Activated CD8-positive, alpha-beta memory T cell treated with anti-CD3 and anti-CD28 coated beads, Interleukin-2, amount 10 ng/mL, durations not matched to agents 7 days and 5 days (primary cell): ENCODE data around the gene RAB28. TPM values are rescaled to one million over a fixed set of nuclear protein-coding genes. Genes with fewer than 3 reads are reported as not detected.

Source experiments
- ATAC-seq: fragments of 150-1000 bp; cut with Tn5 transposase; one replicate; pipeline ENCODE4 v1.10.0; 2021; ENCODE audit warnings: moderate library complexity
- CTCF ChIA-PET: fragments of 350-600 bp; sonication (Branson Sonifier 250); formaldehyde crosslinking; loops from one replicate; lab custom pipeline; 2021; ENCODE audit warnings: antibody characterized with exemption; lab: Charles Lee
- DNase-seq: peaks from one replicate; pipeline ENCODE4 v3.0.0-alpha.2; 2020
- H3K27ac Mint-ChIP-seq: one replicate; pipeline ENCODE4 v1.8.0; 2021; ENCODE audit warnings: mild to moderate bottlenecking, mixed read lengths
- H3K27me3 Mint-ChIP-seq: one replicate; pipeline ENCODE4 v1.8.0; 2021; ENCODE audit warnings: mixed read lengths
- H3K36me3 Mint-ChIP-seq: one replicate; pipeline ENCODE4 v1.8.0; 2021; ENCODE audit warnings: mild to moderate bottlenecking, mixed read lengths
- H3K4me1 Mint-ChIP-seq: one replicate; pipeline ENCODE4 v1.8.0; 2021; ENCODE audit warnings: mixed read lengths
- H3K4me3 Mint-ChIP-seq: one replicate; pipeline ENCODE4 v1.8.0; 2021; ENCODE audit warnings: mild to moderate bottlenecking, moderate library complexity, mixed read lengths
- H3K9me3 Mint-ChIP-seq: one replicate; pipeline ENCODE4 v1.8.0; 2022; ENCODE audit warnings: low read depth, mixed read lengths
- total RNA-seq, 2 experiments: library from RNA; stranded (reverse); gene quantifications; one replicate each; pipeline ENCODE4 v1.2.3, GENCODE V29; 2021

Gene RAB28
- total RNA-seq, 2 experiments from 2014 or later, result 13.7 to 19.0 TPM

DNA sequence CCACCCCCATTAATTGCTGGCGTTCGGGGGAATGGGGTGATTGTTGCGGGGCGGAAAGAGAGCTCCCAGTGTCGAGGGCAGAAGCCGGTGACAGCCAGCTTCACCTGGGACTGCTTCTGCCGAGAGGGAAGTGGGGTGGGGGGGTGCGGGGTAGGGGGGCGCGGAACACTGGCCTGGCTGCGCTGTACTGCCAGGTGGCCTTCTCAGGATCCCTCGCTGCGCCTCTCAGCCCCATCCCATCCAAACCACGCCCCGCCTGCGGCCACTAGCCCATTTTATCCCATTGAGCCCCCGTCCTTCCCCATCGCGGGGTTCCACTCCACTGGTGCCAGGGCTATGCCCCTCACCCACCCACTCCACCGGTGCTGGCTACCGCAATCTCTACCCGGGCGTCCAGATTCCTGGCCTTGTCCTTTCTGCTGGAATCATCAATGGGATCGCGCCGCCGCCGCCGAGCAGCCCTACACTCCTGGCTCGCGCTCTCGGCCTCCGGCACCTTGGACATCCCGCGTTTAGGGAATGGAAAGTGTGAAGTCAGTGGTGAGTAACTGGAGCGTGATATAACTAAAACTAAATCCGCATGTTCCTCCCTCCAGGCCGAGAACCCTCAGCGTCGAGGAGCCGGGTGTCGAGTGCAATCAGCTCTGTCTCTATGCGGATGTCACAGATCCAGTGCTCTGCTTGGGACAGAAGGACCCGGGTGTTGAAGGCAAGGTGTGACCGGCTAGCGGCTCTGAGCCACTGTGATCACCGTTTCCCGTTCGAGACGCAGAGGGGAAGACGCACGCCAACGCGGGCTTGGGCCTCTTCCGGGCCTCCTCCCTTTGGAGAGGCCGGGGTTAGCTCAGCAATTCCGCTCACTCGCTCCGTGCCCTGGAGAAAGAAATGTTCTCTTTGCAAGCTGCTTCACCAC is 39.7 kb upstream of the RAB28 start:
- ATAC-seq (no peak), DNase-seq (no peak)
- Mint-ChIP-seq H3K4me1 (peaks cover 12% of the 10 kb centered on the region), H3K9me3 (peaks cover 2% of the 10 kb centered on the region), H3K27ac (no peak overlapping the region), H3K4me3 (no peak overlapping the region), H3K36me3 (peaks cover 6% of the 10 kb centered on the region), H3K27me3 (peaks cover 87% of the 10 kb centered on the region)
- CTCF ChIA-PET, result no interaction called here

DNA sequence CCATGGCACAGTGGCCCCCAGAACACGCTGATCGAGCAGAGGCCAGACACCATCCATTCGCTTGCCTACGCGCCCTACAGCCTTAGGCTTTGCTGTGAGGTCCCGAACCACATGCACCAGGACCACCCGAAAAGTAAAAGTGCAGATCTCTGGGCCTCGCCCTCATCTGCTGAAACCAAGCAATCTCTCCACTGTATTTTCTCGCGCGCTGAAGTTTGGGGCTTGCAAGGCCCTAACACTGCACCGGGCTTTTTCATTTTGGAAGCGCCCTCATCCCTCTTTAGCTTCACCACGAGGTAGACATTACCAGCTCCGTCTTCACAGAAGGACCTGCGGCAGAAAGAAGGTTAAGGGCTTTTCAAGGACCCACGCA is 39.0 kb upstream of the RAB28 start:
- ATAC-seq (no peak), DNase-seq (no peak)
- peaks cover 5% of the 10 kb centered on the region for H3K4me1 Mint-ChIP-seq
- peaks cover 2% of the 10 kb centered on the region for H3K9me3 Mint-ChIP-seq
- no peak overlapping the region for H3K4me3 Mint-ChIP-seq
- peaks cover 81% of the 10 kb centered on the region for H3K27me3 Mint-ChIP-seq
- CTCF ChIA-PET, result no interaction called here
- peaks cover 3% of the 10 kb centered on the region for H3K36me3 Mint-ChIP-seq
- no peak overlapping the region for H3K27ac Mint-ChIP-seq

DNA sequence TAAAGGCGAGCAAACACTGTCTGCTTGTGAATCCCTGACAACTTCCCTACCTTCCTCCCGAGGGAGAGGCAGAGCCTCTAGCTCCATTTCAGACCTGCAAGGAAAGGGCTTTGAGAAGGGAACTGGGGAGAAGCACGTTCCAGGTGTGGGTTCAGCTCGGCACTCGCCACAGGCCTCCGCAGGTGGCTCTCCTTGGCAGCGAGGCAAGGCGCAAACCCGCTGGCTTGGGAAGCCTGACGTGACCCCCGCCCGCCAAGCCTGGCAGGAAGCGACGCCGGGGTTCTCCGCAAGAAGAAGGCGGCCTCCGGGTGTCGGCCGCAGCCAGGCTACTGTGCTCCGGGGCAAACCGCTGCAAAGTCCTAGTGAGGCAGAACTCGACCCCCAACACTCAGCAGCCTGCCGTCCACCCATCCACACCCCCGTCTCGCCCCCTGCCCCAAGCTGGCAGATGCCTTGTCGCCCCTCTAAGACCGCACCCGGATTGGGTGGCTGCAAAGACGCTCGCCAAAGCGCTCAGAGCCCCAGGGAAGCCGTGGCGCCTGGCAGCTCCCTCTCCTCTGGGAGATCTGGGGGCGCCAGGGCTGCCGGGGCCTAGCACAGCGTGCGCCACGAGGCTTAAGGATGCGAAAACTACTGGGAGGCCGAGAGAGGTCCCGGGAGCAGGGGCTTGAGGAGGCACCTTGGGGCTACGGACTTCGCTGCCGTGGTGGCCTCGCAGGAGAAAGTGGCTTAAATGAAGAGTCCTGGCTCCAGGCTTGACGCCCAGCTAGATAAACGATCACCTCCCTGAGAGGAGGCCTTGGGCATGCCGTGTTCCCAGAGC is 38.4 kb upstream of the RAB28 start:
- CTCF ChIA-PET, result interaction anchor here (1.2 to 1.9 kb wide), 3 partner anchors 11 to 26 kb away, joined by 3 to 8 read pairs (median 4); no protein-coding TSS in a partner anchor
- H3K4me1 Mint-ChIP-seq, result peaks cover 4% of the 10 kb centered on the region
- H3K9me3 Mint-ChIP-seq, result peaks cover 2% of the 10 kb centered on the region
- H3K4me3 Mint-ChIP-seq, result no peak overlapping the region
- ATAC-seq (no peak), DNase-seq (no peak)
- H3K27me3 Mint-ChIP-seq, result peaks cover 80% of the 10 kb centered on the region
- H3K36me3 Mint-ChIP-seq, result peaks cover 3% of the 10 kb centered on the region
- peak overlapping the region; percentile 36 for H3K27ac Mint-ChIP-seq

DNA sequence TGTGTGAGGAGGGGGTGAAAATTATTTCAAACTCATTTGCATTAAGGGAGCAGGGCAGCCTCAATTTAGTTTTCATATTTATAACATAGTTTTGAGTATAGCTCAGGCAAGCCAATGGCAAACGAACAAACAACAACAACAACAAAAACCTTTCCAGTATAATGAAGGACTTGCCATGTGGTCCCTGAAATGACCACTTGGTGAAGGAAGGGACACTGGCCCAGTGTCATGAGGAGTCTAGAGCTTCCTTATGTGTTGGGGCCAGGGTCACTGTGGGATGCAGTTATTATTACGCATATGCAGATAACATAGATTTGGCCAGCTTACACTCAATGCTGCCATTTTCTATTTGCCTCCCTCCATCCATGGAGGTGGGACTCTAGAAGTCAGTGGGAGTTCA is 36.9 kb upstream of the RAB28 start:
- Mint-ChIP-seq H3K27me3 (peaks cover 76% of the 10 kb centered on the region), H3K4me3 (no peak overlapping the region), H3K9me3 (peaks cover 2% of the 10 kb centered on the region), H3K27ac (no peak overlapping the region), H3K36me3 (no peaks in the 10 kb centered on the region), H3K4me1 (peaks cover 4% of the 10 kb centered on the region)
- DNase-seq (no peak), ATAC-seq (no peak)
- CTCF ChIA-PET, result interaction anchor here (0.9 to 1.9 kb wide), 4 partner anchors 9 to 27 kb away, joined by 3 to 8 read pairs (median 4); no protein-coding TSS in a partner anchor

DNA sequence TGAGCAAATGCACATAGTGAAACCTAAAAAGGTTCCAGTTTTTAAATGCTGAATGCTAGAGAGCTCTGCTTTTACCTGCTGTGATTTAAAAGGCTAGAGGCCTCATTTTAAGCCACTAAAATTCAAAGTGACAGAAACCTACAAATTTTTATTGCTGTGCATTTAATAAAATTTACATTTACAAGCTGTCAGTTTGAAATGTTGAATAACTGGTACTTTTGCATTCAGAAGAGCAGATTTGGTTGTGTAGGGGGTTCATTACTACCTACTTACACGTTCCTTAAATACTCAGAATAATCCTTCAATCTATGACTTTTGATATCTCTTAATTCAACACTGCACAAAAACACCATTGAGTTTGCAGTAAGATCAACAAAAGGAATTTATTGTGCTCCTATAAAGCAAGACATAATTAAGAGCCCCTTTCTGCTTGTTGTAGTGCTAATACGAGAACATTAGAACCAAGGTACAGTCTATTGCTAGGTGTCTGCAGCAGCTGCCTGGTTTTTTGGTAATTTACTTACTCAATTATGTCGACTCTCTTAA is 32.2 kb upstream of the RAB28 start:
- Mint-ChIP-seq H3K4me1 (no peaks in the 10 kb centered on the region), H3K36me3 (no peaks in the 10 kb centered on the region), H3K9me3 (no peaks in the 10 kb centered on the region), H3K4me3 (no peak overlapping the region), H3K27me3 (peaks cover 41% of the 10 kb centered on the region), H3K27ac (no peak overlapping the region)
- ATAC-seq (no peak), DNase-seq (no peak)
- CTCF ChIA-PET, result no interaction called here

DNA sequence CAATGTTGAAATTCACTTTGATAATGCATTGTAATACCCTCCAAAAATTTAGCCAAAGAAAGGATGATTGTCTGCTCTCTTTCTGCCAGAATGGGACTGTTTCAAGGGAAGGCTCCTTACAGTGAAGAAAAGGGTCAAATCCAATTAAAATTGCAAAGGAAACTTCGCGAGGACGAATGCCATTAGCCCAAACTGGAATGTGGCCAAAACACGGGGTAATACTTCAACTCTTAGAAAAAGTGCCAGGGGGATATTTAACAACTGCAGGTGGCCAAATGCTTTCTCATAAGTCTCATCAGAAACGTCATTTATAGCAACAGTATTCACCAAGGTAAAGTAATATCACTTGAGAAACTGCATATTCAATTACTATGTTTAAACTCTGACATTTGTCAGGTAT is 31.1 kb upstream of the RAB28 start:
- Mint-ChIP-seq H3K36me3 (no peaks in the 10 kb centered on the region), H3K27ac (no peak overlapping the region), H3K4me3 (no peak overlapping the region), H3K27me3 (peaks cover 33% of the 10 kb centered on the region), H3K9me3 (no peaks in the 10 kb centered on the region), H3K4me1 (no peaks in the 10 kb centered on the region)
- ATAC-seq, result no peak
- DNase-seq, result no peak
- CTCF ChIA-PET, result no interaction called here

DNA sequence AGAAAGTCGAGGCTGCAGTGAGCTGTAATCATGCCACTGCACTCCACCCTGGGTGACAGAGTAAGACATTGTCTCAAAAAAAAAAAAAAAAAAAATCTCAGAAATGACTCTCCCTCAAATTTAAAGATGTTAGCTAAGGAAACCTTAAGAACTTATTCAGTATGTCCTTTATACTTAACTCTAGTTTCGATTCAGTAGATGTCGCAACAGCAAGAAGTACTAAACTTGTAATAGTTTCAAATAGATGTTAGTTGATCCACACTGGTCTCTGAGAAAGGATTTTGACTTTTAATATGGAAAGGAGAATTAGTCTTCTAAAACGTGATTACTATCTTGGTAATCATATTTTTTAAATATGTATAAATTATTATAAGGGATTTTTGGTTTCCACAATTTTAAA is 30.6 kb upstream of the RAB28 start:
- Mint-ChIP-seq H3K4me3 (no peak overlapping the region), H3K27ac (no peak overlapping the region), H3K9me3 (no peaks in the 10 kb centered on the region), H3K4me1 (no peaks in the 10 kb centered on the region), H3K27me3 (peaks cover 30% of the 10 kb centered on the region), H3K36me3 (no peaks in the 10 kb centered on the region)
- DNase-seq (no peak), ATAC-seq (no peak)
- CTCF ChIA-PET, result interaction anchor here (0.9 kb wide), 1 partner anchor 785 kb away, joined by 3 read pairs; no protein-coding TSS in a partner anchor

DNA sequence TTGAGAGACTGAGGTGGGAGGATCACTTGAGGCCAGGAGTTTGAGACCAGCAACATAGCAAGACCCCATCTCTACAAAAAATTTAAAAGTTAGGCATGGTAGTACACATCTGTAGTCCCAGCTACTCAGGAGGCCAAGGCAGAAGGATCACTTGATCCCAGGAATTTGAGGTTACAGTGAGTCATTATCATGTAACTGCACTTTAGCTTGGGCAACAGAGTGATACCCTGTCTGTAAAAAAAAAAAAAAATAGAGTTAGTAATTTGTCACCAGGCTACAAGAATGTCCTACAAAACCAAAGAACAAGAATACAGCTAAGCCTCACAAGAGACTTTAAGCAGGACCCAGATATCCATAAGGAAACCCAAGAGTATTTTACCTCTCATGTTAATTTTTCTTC is 27.0 kb upstream of the RAB28 start:
- DNase-seq (no peak), ATAC-seq (no peak)
- Mint-ChIP-seq H3K4me1 (no peaks in the 10 kb centered on the region), H3K36me3 (no peaks in the 10 kb centered on the region), H3K9me3 (no peaks in the 10 kb centered on the region), H3K4me3 (no peak overlapping the region), H3K27ac (no peak overlapping the region), H3K27me3 (peaks cover 19% of the 10 kb centered on the region)
- CTCF ChIA-PET, result no interaction called here

DNA sequence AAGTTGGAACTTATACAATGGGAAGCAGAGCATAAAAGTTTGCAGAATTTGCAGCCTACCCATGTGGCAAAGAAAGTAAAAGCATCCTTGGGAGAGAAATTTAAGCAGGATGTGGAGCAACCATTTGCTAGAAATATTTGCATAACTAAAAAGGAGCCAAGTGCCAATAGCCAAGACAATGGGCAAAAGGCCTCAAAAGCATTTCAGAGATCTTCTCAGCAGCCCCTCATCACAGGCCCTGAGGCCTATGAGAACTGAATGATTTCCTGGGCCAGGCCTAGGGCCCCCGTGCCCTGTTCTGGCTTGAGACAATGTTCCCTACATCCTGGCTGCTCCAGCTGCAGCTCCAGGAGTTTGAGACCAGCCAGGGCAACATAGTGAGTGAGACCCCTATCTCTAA is 25.3 kb upstream of the RAB28 start:
- ATAC-seq (no peak), DNase-seq (no peak)
- Mint-ChIP-seq H3K9me3 (no peaks in the 10 kb centered on the region), H3K27ac (no peak overlapping the region), H3K4me3 (no peak overlapping the region), H3K4me1 (no peaks in the 10 kb centered on the region), H3K36me3 (no peaks in the 10 kb centered on the region), H3K27me3 (peaks cover 18% of the 10 kb centered on the region)
- CTCF ChIA-PET, result interaction anchor here (1.0 kb wide), 1 partner anchor 30 kb away, joined by 3 read pairs; no protein-coding TSS in a partner anchor

DNA sequence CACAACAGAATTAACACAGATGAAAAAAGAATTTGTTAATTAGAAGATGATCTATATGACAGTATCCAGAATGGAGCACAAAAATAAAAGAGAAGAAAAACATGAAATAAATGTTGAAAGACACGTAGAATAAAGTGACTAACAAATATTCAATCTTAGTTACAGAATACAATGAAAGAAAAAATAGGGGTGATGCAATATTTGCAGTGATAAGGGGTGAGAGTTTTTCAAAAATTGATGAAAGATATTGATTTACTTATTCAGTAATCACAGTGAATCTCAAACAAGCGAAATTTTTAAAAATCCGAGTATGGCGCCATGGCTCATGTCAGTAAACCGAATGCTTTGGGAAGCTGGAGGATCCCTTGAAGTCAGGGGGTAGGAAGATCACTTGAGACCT is 20.2 kb upstream of the RAB28 start:
- no peaks in the 10 kb centered on the region for H3K9me3 Mint-ChIP-seq
- DNase-seq (no peak), ATAC-seq (no peak)
- no peak overlapping the region for H3K4me3 Mint-ChIP-seq
- no peaks in the 10 kb centered on the region for H3K36me3 Mint-ChIP-seq
- CTCF ChIA-PET, result no interaction called here
- H3K4me1 Mint-ChIP-seq, result no peaks in the 10 kb centered on the region
- H3K27me3 Mint-ChIP-seq, result peaks cover 48% of the 10 kb centered on the region
- no peak overlapping the region for H3K27ac Mint-ChIP-seq

DNA sequence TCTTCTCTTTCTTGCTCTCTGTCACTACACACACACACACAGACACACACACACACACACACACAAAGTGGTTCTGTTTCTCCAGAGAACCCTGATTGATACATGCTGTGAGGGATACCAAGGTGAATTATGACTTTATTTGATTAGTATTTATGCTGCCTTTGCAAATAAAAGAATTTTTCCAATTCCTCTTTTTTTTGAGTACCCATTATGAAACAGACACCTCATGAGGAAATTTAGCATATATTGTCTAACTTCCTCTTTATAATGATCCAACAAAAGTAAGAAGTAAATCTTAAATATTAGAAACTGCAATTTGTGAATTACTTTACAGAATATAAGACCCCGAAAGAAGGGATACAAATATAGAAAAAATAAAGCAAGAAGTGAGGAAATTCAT is 14.3 kb upstream of the RAB28 start:
- no peak overlapping the region for H3K4me3 Mint-ChIP-seq
- peaks cover 52% of the 10 kb centered on the region for H3K27me3 Mint-ChIP-seq
- no peaks in the 10 kb centered on the region for H3K9me3 Mint-ChIP-seq
- DNase-seq (no peak), ATAC-seq (no peak)
- CTCF ChIA-PET, result no interaction called here
- H3K36me3 Mint-ChIP-seq, result no peaks in the 10 kb centered on the region
- H3K4me1 Mint-ChIP-seq, result no peaks in the 10 kb centered on the region
- H3K27ac Mint-ChIP-seq, result no peak overlapping the region

DNA sequence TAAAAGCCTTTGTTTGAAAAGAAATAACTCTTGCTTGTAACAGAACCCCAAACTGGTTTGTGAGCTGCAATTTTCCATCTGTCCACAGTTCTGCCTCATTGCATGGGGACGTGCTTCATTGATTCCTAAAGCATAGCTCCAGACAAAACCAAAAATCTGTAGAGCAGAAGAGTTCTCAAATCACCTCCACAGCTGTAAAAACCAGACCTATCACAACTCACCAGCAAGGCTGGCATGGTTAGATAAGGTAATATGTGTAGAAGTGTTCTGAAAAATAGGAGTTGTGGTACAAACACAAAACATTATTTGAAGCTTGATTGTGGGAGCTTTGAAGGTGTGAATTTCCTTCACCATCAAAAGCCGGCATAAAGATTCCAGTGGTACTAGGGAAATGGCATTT is 12.5 kb upstream of the RAB28 start:
- Mint-ChIP-seq H3K4me1 (no peaks in the 10 kb centered on the region), H3K36me3 (no peaks in the 10 kb centered on the region), H3K4me3 (no peak overlapping the region), H3K27me3 (peaks cover 51% of the 10 kb centered on the region), H3K27ac (no peak overlapping the region), H3K9me3 (no peaks in the 10 kb centered on the region)
- DNase-seq (no peak), ATAC-seq (no peak)
- CTCF ChIA-PET, result no interaction called here

DNA sequence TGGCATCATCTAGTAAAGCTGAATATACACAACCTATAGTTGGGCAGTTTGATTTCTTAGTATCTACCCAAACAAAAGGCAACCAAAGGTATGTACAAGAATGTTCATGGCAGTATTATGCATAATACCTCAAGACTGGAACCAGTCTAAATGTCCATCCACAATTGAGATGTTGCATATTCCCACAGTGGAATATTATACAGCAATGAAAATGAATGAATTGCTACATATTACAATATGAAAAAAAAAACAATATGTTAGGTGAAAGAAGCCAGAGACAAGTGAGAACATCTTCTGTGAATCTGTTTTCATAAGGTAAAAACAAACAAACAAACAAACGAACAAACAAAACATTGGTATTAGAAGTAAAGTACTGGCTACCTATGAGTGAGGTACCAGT is 11.6 kb upstream of the RAB28 start:
- H3K27me3 Mint-ChIP-seq, result peaks cover 44% of the 10 kb centered on the region
- CTCF ChIA-PET, result no interaction called here
- no peak overlapping the region for H3K4me3 Mint-ChIP-seq
- H3K9me3 Mint-ChIP-seq, result no peaks in the 10 kb centered on the region
- DNase-seq, result no peak
- no peak overlapping the region for H3K27ac Mint-ChIP-seq
- no peaks in the 10 kb centered on the region for H3K4me1 Mint-ChIP-seq
- no peak for ATAC-seq
- no peaks in the 10 kb centered on the region for H3K36me3 Mint-ChIP-seq
